K562 (cell line): ENCODE results near the gene VILL. TPM values are rescaled to one million over a fixed set of nuclear protein-coding genes. Genes with fewer than 3 reads are reported as not detected.

Source experiments
- FOXK2 ChIP-seq, 2 experiments: fragments of 450-650 bp; IDR thresholded peaks in 1 of 2; conservative IDR thresholded peaks in 1 of 2; 2 replicates each; pipeline ENCODE4 v1.6.1; 2016; ENCODE audit warnings: low read depth in 2 of 2, mild to moderate bottlenecking in 1 of 2
- JUN ChIP-seq, 2 experiments: sonication (generic) in 1 of 2; formaldehyde crosslinking in 1 of 2; IDR thresholded peaks; 2 replicates each; pipeline versions ENCODE4 v1.6.1 to v1.8.0; 2012 to 2022; ENCODE audit warnings: borderline replicate concordance in 2 of 2, mild to moderate bottlenecking in 2 of 2, improper control_type of control experiment in 1 of 2, low read depth in 1 of 2, low read length in 1 of 2, missing genetic modification reagents in 1 of 2
- JUND ChIP-seq, 2 experiments: IDR thresholded peaks; 2 replicates in 1 of 2; 3 replicates in 1 of 2; pipeline ENCODE4 v1.6.1; 2011; ENCODE audit warnings: borderline replicate concordance in 2 of 2, low read depth in 2 of 2, low read length in 2 of 2, improper control_type of control experiment in 1 of 2, missing biosample characterization in 1 of 2, missing genetic modification characterization in 1 of 2, missing genetic modification reagents in 1 of 2
- NBN ChIP-seq: fragments of 450-650 bp; IDR thresholded peaks from 2 replicates; pipeline ENCODE4 v1.6.1; 2016; ENCODE audit warnings: low read depth, mild to moderate bottlenecking
- SMAD4 ChIP-seq: fragments of 250-450 bp; sonication (Bioruptor Pico); conservative IDR thresholded peaks from 2 replicates; pipeline ENCODE4 v1.8.0; 2021; ENCODE audit warnings: inconsistent platforms, mild to moderate bottlenecking, moderate library complexity
- SMARCC2 ChIP-seq: fragments of 450-650 bp; IDR thresholded peaks from 2 replicates; pipeline ENCODE4 v1.6.1; 2017; ENCODE audit warnings: antibody characterized with exemption, moderate library complexity, mild to moderate bottlenecking, low read depth
- ZNF12 ChIP-seq: sonication (generic); formaldehyde crosslinking; IDR thresholded peaks from 2 replicates; pipeline ENCODE4 v1.4.0; 2020; ENCODE audit warnings: mild to moderate bottlenecking, missing genetic modification reagents
- polyA plus RNA-seq, 8 experiments: library from polyadenylated mRNA; depleted of rRNA in 4 of 8; stranded (reverse) in 5 of 8; unstranded in 3 of 8; fragments of >200 nt; fragmentation: Nextera tagmentation in 2 of 8; fragmentation: Illumina TruSeq in 1 of 8; extraction: Ambion mirVana in 2 of 8; extraction: Trizol in 1 of 8; gene quantifications; 2 replicates each; pipeline versions ENCODE4 v1.2.1 to v1.2.3, GENCODE V29; 2011 to 2014; ENCODE audit warnings: inconsistent platforms in 1 of 8, missing spikeins in 1 of 8
- total RNA-seq, 7 experiments: library from RNA; depleted of rRNA in 6 of 7; stranded (reverse); fragments of >200 nt in 6 of 7; fragmentation: Illumina TruSeq in 2 of 7; extraction: Trizol in 2 of 7; gene quantifications; 2 replicates each; pipeline versions ENCODE4 v1.2.1 to v1.2.3, GENCODE V29; 2011 to 2021; ENCODE audit warnings: low replicate concordance in 1 of 7
- TF ChIP-seq, protein P1 (sequence below), 2 experiments: fragments of 450-650 bp; IDR thresholded peaks; 2 replicates each; pipeline ENCODE4 v1.6.1; 2016; ENCODE audit warnings: mild to moderate bottlenecking in 2 of 2, borderline replicate concordance in 1 of 2, low read depth in 1 of 2, moderate library complexity in 1 of 2
- TF ChIP-seq, protein P2 (sequence below): fragments of 450-650 bp; IDR thresholded peaks from 2 replicates; pipeline ENCODE4 v1.6.1; 2016; ENCODE audit warnings: low read depth

Gene VILL
- total and polyA plus RNA-seq, 9 of the 15 experiments (the other 6 are each of a cell fraction or from before 2014, with no cell fraction given) = 0.11 to 16.0 (median 8.8) TPM

DNA sequence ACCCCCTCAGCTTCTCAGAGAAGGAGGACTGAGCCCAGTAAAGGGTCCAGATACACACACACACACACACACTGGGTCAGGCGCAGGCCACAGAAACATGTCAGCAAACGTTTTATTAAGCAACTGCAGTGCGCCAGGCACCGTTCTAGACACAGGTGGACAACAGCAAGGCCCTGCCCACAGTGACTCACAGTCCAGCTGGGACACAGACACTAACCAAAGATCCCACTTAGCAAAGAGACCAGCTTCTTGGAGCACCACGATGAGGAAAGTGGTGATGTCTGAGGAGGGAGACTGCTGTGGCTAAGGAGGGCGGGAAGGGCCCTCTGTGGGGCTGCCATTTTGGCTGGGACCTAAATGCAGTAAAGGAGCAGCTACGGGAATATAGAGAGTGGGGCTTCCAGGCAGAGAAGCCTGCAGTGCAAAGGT, 2.8 kb upstream of the VILL start (continued):
- TF ChIP-seq, protein P1, sequence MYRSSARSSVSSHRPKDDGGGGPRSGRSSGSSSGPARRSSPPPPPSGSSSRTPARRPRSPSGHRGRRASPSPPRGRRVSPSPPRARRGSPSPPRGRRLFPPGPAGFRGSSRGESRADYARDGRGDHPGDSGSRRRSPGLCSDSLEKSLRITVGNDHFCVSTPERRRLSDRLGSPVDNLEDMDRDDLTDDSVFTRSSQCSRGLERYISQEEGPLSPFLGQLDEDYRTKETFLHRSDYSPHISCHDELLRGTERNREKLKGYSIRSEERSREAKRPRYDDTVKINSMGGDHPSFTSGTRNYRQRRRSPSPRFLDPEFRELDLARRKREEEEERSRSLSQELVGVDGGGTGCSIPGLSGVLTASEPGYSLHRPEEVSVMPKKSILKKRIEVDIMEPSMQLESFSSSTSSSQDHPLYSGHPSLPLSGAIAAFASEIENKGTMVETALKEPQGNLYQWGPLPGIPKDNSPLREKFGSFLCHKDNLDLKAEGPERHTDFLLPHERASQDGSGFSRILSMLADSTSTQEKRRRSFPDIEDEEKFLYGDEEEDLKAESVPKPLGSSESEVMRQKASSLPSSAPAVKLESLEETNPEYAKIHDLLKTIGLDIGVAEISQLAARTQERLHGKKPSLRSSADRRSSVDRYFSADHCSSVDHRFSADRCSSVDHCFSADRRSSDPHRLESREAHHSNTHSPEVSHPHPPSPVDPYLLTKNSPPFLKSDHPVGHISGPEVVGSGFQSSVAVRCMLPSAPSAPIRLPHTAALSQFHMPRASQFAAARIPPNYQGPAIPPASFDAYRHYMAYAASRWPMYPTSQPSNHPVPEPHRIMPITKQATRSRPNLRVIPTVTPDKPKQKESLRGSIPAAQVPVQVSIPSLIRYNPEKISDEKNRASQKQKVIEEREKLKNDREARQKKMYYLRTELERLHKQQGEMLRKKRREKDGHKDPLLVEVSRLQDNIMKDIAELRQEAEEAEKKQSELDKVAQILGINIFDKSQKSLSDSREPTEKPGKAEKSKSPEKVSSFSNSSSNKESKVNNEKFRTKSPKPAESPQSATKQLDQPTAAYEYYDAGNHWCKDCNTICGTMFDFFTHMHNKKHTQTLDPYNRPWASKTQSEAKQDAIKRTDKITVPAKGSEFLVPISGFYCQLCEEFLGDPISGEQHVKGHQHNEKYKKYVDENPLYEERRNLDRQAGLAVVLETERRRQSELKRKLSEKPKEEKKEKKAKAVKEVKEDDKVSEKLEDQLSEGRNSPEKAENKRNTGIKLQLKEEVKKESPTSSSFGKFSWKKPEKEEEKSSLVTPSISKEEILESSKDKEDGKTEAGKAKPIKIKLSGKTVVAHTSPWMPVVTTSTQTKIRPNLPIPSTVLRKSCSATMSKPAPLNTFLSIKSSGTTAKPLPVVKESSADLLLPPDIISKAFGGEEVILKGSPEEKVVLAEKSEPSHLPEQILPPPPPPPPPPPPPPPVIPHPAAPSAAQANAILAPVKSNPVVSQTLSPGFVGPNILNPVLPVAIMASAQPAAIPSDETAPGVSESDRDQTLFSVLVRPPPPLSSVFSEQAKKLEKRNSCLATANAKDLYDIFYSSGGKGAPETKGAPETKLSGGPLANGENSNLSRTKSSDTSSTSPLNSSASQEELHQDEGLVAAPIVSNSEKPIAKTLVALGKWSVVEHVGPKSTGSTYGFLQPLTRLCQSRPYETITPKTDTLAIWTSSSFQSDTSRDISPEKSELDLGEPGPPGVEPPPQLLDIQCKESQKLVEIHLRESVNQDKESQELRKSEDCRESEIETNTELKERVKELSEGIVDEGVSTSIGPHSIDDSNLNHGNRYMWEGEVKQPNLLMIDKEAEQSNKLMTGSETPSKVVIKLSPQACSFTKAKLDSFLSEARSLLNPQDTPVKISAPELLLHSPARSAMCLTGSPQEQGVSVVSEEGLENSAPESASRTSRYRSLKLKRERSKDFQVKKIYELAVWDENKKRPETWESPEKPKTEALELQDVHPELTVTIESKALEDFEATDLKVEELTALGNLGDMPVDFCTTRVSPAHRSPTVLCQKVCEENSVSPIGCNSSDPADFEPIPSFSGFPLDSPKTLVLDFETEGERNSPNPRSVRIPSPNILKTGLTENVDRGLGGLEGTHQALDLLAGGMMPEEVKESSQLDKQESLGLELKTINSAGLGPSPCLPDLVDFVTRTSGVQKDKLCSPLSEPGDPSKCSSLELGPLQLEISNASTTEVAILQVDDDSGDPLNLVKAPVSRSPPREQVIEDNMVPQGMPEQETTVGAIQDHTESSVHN (IDR thresholded peaks at IDR 0.05; ENCODE audit: borderline replicate concordance in 1 of 2, low read depth in 1 of 2) = 0 out of 4 replicates have a peak, but pooled peaks of 1 of the 2 experiments have one; percentile 31
- TF ChIP-seq JUND (IDR thresholded peaks at IDR 0.05; ENCODE audit: borderline replicate concordance, low read depth, low read length) (peak; percentile 70), JUND (tag; IDR thresholded peaks at IDR 0.05; ENCODE audit: borderline replicate concordance, low read depth, low read length) (peak; percentile 45; the same call in 2 of the 3 replicates), NBN (peak; percentile 32; the same call in 1 of the 2 replicates), SMAD4 (CRISPR knock-in tag) (0 out of 2 replicates have a peak, but pooled peaks have one; percentile 66), FOXK2 (conservative IDR thresholded peaks at IDR 0.05 in 1 of 2, IDR thresholded peaks at IDR 0.05 in 1 of 2; ENCODE audit: low read depth in 2 of 2) (no peak), JUN (IDR thresholded peaks at IDR 0.05; ENCODE audit: borderline replicate concordance, low read depth, low read length) (peak; percentile 40; the same call in 1 of the 2 replicates), JUN (CRISPR knock-in tag; IDR thresholded peaks at IDR 0.05; ENCODE audit: borderline replicate concordance) (no peak), SMARCC2 (0 out of 2 replicates have a peak, but pooled peaks have one; percentile 25), ZNF12 (CRISPR knock-in tag) (no peak)
- TF ChIP-seq, protein P2, sequence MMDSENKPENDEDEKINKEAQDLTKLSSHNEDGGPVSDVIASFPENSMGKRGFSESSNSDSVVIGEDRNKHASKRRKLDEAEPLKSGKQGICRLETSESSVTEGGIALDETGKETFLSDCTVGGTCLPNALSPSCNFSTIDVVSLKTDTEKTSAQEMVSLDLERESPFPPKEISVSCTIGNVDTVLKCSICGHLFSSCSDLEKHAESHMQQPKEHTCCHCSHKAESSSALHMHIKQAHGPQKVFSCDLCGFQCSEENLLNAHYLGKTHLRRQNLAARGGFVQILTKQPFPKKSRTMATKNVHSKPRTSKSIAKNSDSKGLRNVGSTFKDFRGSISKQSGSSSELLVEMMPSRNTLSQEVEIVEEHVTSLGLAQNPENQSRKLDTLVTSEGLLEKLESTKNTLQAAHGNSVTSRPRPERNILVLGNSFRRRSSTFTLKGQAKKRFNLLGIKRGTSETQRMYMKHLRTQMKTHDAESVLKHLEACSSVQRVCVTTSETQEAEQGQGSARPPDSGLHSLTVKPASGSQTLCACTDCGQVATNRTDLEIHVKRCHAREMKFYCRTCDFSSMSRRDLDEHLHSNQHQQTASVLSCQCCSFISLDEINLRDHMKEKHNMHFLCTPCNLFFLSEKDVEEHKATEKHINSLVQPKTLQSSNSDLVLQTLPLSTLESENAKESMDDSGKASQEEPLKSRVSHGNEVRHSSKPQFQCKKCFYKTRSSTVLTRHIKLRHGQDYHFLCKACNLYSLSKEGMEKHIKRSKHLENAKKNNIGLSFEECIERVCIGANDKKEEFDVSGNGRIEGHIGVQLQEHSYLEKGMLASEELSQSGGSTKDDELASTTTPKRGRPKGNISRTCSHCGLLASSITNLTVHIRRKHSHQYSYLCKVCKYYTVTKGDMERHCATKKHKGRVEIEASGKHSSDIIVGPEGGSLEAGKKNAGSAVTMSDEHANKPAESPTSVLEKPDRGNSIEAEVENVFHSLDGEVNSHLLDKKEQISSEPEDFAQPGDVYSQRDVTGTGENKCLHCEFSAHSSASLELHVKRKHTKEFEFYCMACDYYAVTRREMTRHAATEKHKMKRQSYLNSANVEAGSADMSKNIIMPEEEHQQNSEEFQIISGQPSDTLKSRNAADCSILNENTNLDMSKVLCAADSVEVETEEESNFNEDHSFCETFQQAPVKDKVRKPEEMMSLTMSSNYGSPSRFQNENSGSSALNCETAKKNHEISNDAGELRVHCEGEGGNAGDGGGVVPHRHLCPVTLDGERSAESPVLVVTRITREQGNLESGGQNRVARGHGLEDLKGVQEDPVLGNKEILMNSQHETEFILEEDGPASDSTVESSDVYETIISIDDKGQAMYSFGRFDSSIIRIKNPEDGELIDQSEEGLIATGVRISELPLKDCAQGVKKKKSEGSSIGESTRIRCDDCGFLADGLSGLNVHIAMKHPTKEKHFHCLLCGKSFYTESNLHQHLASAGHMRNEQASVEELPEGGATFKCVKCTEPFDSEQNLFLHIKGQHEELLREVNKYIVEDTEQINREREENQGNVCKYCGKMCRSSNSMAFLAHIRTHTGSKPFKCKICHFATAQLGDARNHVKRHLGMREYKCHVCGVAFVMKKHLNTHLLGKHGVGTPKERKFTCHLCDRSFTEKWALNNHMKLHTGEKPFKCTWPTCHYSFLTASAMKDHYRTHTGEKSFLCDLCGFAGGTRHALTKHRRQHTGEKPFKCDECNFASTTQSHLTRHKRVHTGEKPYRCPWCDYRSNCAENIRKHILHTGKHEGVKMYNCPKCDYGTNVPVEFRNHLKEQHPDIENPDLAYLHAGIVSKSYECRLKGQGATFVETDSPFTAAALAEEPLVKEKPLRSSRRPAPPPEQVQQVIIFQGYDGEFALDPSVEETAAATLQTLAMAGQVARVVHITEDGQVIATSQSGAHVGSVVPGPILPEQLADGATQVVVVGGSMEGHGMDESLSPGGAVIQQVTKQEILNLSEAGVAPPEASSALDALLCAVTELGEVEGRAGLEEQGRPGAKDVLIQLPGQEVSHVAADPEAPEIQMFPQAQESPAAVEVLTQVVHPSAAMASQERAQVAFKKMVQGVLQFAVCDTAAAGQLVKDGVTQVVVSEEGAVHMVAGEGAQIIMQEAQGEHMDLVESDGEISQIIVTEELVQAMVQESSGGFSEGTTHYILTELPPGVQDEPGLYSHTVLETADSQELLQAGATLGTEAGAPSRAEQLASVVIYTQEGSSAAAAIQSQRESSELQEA = no peak
